22Rv1 (cell line): Measurements from ENCODE around the gene MAP3K3.

Experiments used
- ZFX ChIP-seq: fragments of 450-650 bp; IDR thresholded peaks from 2 replicates; pipeline ENCODE4 v1.6.1; 2017; ENCODE audit warnings: antibody characterized with exemption, borderline replicate concordance
- TF ChIP-seq, protein P1 (sequence below): fragments of 450-650 bp; IDR thresholded peaks from 2 replicates; pipeline ENCODE4 v1.5.1; 2017; ENCODE audit warnings: mild to moderate bottlenecking

DNA sequence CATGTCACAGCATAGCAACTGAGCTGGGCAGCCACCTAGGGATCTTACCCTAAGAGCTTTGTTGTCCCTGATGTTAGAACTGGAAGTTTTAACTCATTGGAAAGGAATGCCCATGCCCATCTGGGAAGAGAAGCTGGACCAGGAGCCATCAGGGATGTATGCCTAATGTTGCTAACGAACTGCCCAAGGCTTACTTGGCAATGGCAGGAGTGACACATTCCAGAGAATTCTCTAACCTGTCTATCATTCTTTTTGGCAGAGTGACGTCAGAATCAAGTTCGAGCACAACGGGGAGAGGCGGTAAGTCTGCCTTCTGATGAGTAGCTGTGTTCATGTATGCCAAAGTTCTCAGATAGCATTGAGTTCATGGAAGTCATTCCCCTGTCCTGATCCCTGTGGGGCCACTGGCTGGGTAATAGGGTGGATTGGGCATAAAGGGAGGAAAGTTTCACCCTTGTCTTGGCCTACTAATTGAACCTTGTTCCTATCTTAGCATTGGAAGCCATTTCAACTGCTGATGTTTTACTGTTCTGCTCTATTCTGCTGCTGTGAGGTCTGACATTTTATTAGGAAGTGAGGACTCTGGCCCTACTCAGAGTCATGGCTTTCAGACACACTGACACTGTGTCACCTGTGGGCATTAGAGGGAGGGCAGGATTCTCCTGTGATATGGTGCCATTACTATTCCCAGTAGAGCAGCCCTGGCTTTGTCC is 23.7 kb downstream of the MAP3K3 start:
- TF ChIP-seq, protein P1, sequence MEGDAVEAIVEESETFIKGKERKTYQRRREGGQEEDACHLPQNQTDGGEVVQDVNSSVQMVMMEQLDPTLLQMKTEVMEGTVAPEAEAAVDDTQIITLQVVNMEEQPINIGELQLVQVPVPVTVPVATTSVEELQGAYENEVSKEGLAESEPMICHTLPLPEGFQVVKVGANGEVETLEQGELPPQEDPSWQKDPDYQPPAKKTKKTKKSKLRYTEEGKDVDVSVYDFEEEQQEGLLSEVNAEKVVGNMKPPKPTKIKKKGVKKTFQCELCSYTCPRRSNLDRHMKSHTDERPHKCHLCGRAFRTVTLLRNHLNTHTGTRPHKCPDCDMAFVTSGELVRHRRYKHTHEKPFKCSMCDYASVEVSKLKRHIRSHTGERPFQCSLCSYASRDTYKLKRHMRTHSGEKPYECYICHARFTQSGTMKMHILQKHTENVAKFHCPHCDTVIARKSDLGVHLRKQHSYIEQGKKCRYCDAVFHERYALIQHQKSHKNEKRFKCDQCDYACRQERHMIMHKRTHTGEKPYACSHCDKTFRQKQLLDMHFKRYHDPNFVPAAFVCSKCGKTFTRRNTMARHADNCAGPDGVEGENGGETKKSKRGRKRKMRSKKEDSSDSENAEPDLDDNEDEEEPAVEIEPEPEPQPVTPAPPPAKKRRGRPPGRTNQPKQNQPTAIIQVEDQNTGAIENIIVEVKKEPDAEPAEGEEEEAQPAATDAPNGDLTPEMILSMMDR = no peak
- TF ChIP-seq ZFX = no peak
